H1 (cell line): Measurements from ENCODE around the gene BCKDHA.

ENCODE experiments used
- ATF2 ChIP-seq: IDR thresholded peaks from 2 replicates; pipeline ENCODE4 v1.6.1; 2012; ENCODE audit warnings: low read length, inconsistent platforms
- CREB1 ChIP-seq: IDR thresholded peaks from 2 replicates; pipeline ENCODE4 v1.6.1; 2012; ENCODE audit warnings: inconsistent platforms
- CTCF ChIP-seq, 3 experiments: IDR thresholded peaks; 1 replicate in 2 of 3; 2 replicates in 1 of 3; pipeline versions ENCODE4 v1.5.1 to v1.6.1; 2011; ENCODE audit warnings: low read length in 3 of 3, mild to moderate bottlenecking in 3 of 3, inconsistent platforms in 2 of 3, low read depth in 1 of 3, moderate library complexity in 1 of 3; ENCODE audit not compliant: insufficient read depth in 1 of 3; ENCODE audit errors: control extremely low read depth in 1 of 3
- EGR1 ChIP-seq: IDR thresholded peaks from 2 replicates; pipeline ENCODE4 v1.6.1; 2011; ENCODE audit warnings: low read depth, low read length, borderline replicate concordance
- EP300 ChIP-seq, 2 experiments: IDR thresholded peaks; 1 replicate in 1 of 2; 2 replicates in 1 of 2; pipeline ENCODE4 v1.6.1; 2011 to 2012; ENCODE audit warnings: low read depth in 2 of 2, low read length in 2 of 2, mild to moderate bottlenecking in 2 of 2, borderline replicate concordance in 1 of 2, inconsistent platforms in 1 of 2, moderate library complexity in 1 of 2
- GABPA ChIP-seq: IDR thresholded peaks from 2 replicates; pipeline ENCODE4 v1.6.1; 2011; ENCODE audit warnings: mild to moderate bottlenecking, low read length, moderate library complexity, borderline replicate concordance; ENCODE audit not compliant: insufficient read depth
- HDAC2 ChIP-seq, 2 experiments: fragments of 300-600 bp in 1 of 2; sonication (generic) in 1 of 2; IDR thresholded peaks; 2 replicates each; pipeline ENCODE4 v1.6.1; 2011 to 2012; ENCODE audit warnings: low read depth in 2 of 2, low read length in 2 of 2, mild to moderate bottlenecking in 2 of 2, moderate library complexity in 2 of 2, borderline replicate concordance in 1 of 2, inconsistent platforms in 1 of 2
- MAX ChIP-seq: IDR thresholded peaks from 2 replicates; pipeline ENCODE4 v1.6.1; 2012; ENCODE audit warnings: inconsistent platforms
- NANOG ChIP-seq: IDR thresholded peaks from 2 replicates; pipeline ENCODE4 v1.6.1; 2011; ENCODE audit warnings: low read length, low read depth, mild to moderate bottlenecking, inconsistent platforms; ENCODE audit not compliant: insufficient read depth, poor library complexity, severe bottlenecking
- POLR2AphosphoS5 ChIP-seq: IDR thresholded peaks from 2 replicates; pipeline ENCODE4 v1.6.1; 2011; ENCODE audit warnings: low read depth, low read length
- SIN3A ChIP-seq, 2 experiments: IDR thresholded peaks in 1 of 2; conservative IDR thresholded peaks in 1 of 2; 2 replicates each; pipeline ENCODE4 v1.6.1; 2011 to 2012; ENCODE audit warnings: low read length in 2 of 2, improper control_type of control experiment in 1 of 2, low read depth in 1 of 2, mild to moderate bottlenecking in 1 of 2
- SIX5 ChIP-seq: IDR thresholded peaks from 2 replicates; pipeline ENCODE4 v1.6.1; 2011; ENCODE audit warnings: mild to moderate bottlenecking, low read depth, low read length
- USF2 ChIP-seq: IDR thresholded peaks from 2 replicates; pipeline ENCODE4 v1.6.1; 2011; ENCODE audit warnings: low read length, improper control_type of control experiment
- ZNF274 ChIP-seq: IDR thresholded peaks from 2 replicates; pipeline ENCODE4 v1.7.0; 2012; ENCODE audit warnings: low read length, borderline replicate concordance; ENCODE audit errors: extremely low read depth

- TF ChIP-seq GABPA (no peak), POLR2AphosphoS5 (peak; percentile 77), USF2 (no peak), NANOG (no peak), SIX5 (peak; percentile 22; the same call in 1 of the 2 replicates), CTCF (IDR thresholded peaks at IDR 0.05; ENCODE audit: control extremely low read depth in 1 of 3, insufficient read depth in 1 of 3, low read depth in 1 of 3, low read length in 3 of 3) (no peak), CREB1 (peak; percentile 85), ZNF274 (no peak), MAX (0 out of 2 replicates have a peak, but pooled peaks have one; percentile 12), ATF2 (no peak), HDAC2 (IDR thresholded peaks at IDR 0.05; ENCODE audit: borderline replicate concordance in 1 of 2, low read depth in 2 of 2, low read length in 2 of 2) (no peak), EP300 (IDR thresholded peaks at IDR 0.05; ENCODE audit: borderline replicate concordance in 1 of 2, low read depth in 2 of 2, low read length in 2 of 2) (no peak), EGR1 (no peak), SIN3A (conservative IDR thresholded peaks at IDR 0.05 in 1 of 2, IDR thresholded peaks at IDR 0.05 in 1 of 2; ENCODE audit: low read depth in 1 of 2, low read length in 2 of 2) (peak in 1 of 2 experiments; percentile 80; a peak in 2 of 4 replicates)
Observed at GRCh38 chr19:41363753-41364523, 33.7 kb upstream of the BCKDHA start, which contains the start of gene B9D2.
